SK-N-SH (cell line): ENCODE results near the gene OGDH. TPM values are rescaled to one million over a fixed set of nuclear protein-coding genes. Genes with fewer than 3 reads are reported as not detected.

Source experiments
- CTCF ChIA-PET: fragments of 300-600, 350-600 bp; formaldehyde crosslinking; extraction: SDS; loops from one replicate; lab custom pipeline; 2021; lab: Yijun Ruan, JAX
- POLR2A ChIA-PET: fragments of 350-600 bp; sonication (Branson Sonifier 250); formaldehyde crosslinking; extraction: SDS; loops from one replicate; lab custom pipeline; 2020; ENCODE audit warnings: antibody characterized with exemption, inconsistent platforms; lab: Yijun Ruan, JAX
- DNase-seq: peaks from one replicate; pipeline ENCODE4 v3.0.0; 2012
- H2AFZ ChIP-seq: fragments of 200-600 bp; sonication (generic); 2 replicates; pipeline ENCODE4 v1.8.1; 2016; ENCODE audit warnings: antibody characterized with exemption, mild to moderate bottlenecking, low read depth
- H3F3A ChIP-seq: fragments of 200-600 bp; sonication (generic); replicated peaks from 2 replicates; pipeline ENCODE3; 2016; ENCODE audit warnings: antibody characterized with exemption, mild to moderate bottlenecking; ENCODE audit not compliant: insufficient read depth
- H3K27ac ChIP-seq, 2 experiments: fragments of 200-500 bp in 1 of 2; fragments of 200-600 bp in 1 of 2; sonication (Bioruptor generic) in 1 of 2; sonication (generic), shearing (Covaris generic) in 1 of 2; 2 replicates each; pipeline versions ENCODE4 v1.5.1 to v1.6.1; 2014 to 2016; ENCODE audit warnings: low read depth in 2 of 2, inconsistent platforms in 1 of 2, low read length in 1 of 2, mild to moderate bottlenecking in 1 of 2, mixed read lengths in 1 of 2
- H3K27me3 ChIP-seq: fragments of 200-600 bp; sonication (generic), shearing (Covaris generic); 2 replicates; pipeline ENCODE4 v1.6.1; 2016; ENCODE audit warnings: mixed run types; ENCODE audit not compliant: insufficient read depth
- H3K36me3 ChIP-seq, 2 experiments: fragments of 200-500 bp in 1 of 2; fragments of 200-600 bp in 1 of 2; sonication (Bioruptor generic) in 1 of 2; sonication (generic) in 1 of 2; replicated peaks in 1 of 2; 2 replicates each; pipeline versions ENCODE3 to v1.5.1; 2014 to 2016; ENCODE audit warnings: low read length in 1 of 2, mild to moderate bottlenecking in 1 of 2; ENCODE audit not compliant: insufficient read depth in 2 of 2, control insufficient read depth in 1 of 2
- H3K4me1 ChIP-seq, 2 experiments: fragments of 200-500 bp in 1 of 2; fragments of 200-600 bp in 1 of 2; sonication (Bioruptor generic) in 1 of 2; sonication (generic), shearing (Covaris generic) in 1 of 2; 2 replicates each; pipeline versions ENCODE4 v1.5.1 to v1.6.1; 2014 to 2016; ENCODE audit warnings: low read depth in 1 of 2, low read length in 1 of 2, mixed run types in 1 of 2; ENCODE audit not compliant: insufficient read depth in 2 of 2, control insufficient read depth in 1 of 2
- H3K4me2 ChIP-seq: fragments of 200-600 bp; sonication (generic), shearing (Covaris generic); 2 replicates; pipeline ENCODE4 v1.6.1; 2017; ENCODE audit warnings: mixed run types
- H3K4me3 ChIP-seq, 2 experiments: fragments of 200-500 bp in 1 of 2; fragments of 200-600 bp in 1 of 2; sonication (Bioruptor generic) in 1 of 2; sonication (generic), shearing (Covaris generic) in 1 of 2; 2 replicates each; pipeline versions ENCODE4 v1.5.1 to v1.8.1; 2014 to 2016; ENCODE audit warnings: low read depth in 2 of 2, inconsistent platforms in 1 of 2, low read length in 1 of 2, mild to moderate bottlenecking in 1 of 2, mixed read lengths in 1 of 2, moderate library complexity in 1 of 2
- H3K79me2 ChIP-seq: fragments of 200-600 bp; sonication (generic); 2 replicates; pipeline ENCODE4 v1.8.1; 2017; ENCODE audit warnings: mild to moderate bottlenecking; ENCODE audit not compliant: insufficient read depth
- H3K9ac ChIP-seq: fragments of 200-600 bp; sonication (generic); 2 replicates; pipeline ENCODE4 v1.6.1; 2017; ENCODE audit warnings: mixed run types
- H3K9me2 ChIP-seq: fragments of 200-600 bp; sonication (generic); 2 replicates; pipeline ENCODE4 v1.6.1; 2017; ENCODE audit warnings: mixed run types
- H3K9me3 ChIP-seq: fragments of 200-600 bp; sonication (generic); 2 replicates; pipeline ENCODE4 v1.6.1; 2017; ENCODE audit warnings: mixed run types, mild to moderate bottlenecking, moderate library complexity
- H4K20me1 ChIP-seq: fragments of 200-600 bp; sonication (generic); 2 replicates; pipeline ENCODE4 v1.6.1; 2017; ENCODE audit warnings: mild to moderate bottlenecking, mixed run types; ENCODE audit not compliant: insufficient read depth
- CHD2 ChIP-seq: fragments of 150-350 bp; IDR thresholded peaks from 2 replicates; pipeline ENCODE4 v1.6.1; 2018; ENCODE audit warnings: low read length; ENCODE audit not compliant: partially characterized antibody
- CTCF ChIP-seq: fragments of 200-600 bp; sonication (generic); IDR thresholded peaks from 2 replicates; pipeline ENCODE4 v1.6.1; 2017; ENCODE audit warnings: antibody characterized with exemption, mild to moderate bottlenecking, moderate library complexity
- ELF1 ChIP-seq: IDR thresholded peaks from 2 replicates; pipeline ENCODE4 v1.4.0; 2012
- EP300 ChIP-seq, 2 experiments: IDR thresholded peaks; 2 replicates each; pipeline versions ENCODE4 v1.4.0 to v1.6.1; 2012; ENCODE audit warnings: borderline replicate concordance in 1 of 2, low read depth in 1 of 2, low read length in 1 of 2
- GABPA ChIP-seq: IDR thresholded peaks from 2 replicates; pipeline ENCODE4 v1.4.0; 2012; ENCODE audit warnings: low read depth, mild to moderate bottlenecking
- IRF3 ChIP-seq: fragments of 150-350 bp; IDR thresholded peaks from 2 replicates; pipeline ENCODE4 v1.6.1; 2016; ENCODE audit warnings: mild to moderate bottlenecking, low read depth, low read length
- JUND ChIP-seq: IDR thresholded peaks from 2 replicates; pipeline ENCODE4 v1.4.0; 2012
- MAX ChIP-seq: IDR thresholded peaks from 2 replicates; pipeline ENCODE4 v1.4.0; 2012; ENCODE audit warnings: low read depth
- MEF2A ChIP-seq: IDR thresholded peaks from 2 replicates; pipeline ENCODE4 v1.4.0; 2012; ENCODE audit warnings: low read depth, borderline replicate concordance
- NRF1 ChIP-seq: IDR thresholded peaks from 2 replicates; pipeline ENCODE4 v1.6.1; 2012; ENCODE audit warnings: low read depth, mild to moderate bottlenecking, low read length
- POLR2AphosphoS5 ChIP-seq: IDR thresholded peaks from 2 replicates; pipeline ENCODE4 v1.6.1; 2012; ENCODE audit warnings: low read depth, low read length
- RCOR1 ChIP-seq: fragments of 150-350 bp; IDR thresholded peaks from 2 replicates; pipeline ENCODE4 v1.6.1; 2017; ENCODE audit warnings: antibody characterized with exemption, low read length
- RXRA ChIP-seq: IDR thresholded peaks from 2 replicates; pipeline ENCODE4 v1.4.0; 2012; ENCODE audit warnings: low read depth, mild to moderate bottlenecking, borderline replicate concordance
- SMC3 ChIP-seq: IDR thresholded peaks from 2 replicates; pipeline ENCODE4 v1.6.1; 2012; ENCODE audit warnings: low read depth, low read length, improper control_type of control experiment
- TAF1 ChIP-seq: IDR thresholded peaks from 2 replicates; pipeline ENCODE4 v1.6.1; 2012; ENCODE audit warnings: low read depth, mild to moderate bottlenecking, low read length, moderate library complexity, borderline replicate concordance
- TCF12 ChIP-seq: IDR thresholded peaks from 2 replicates; pipeline ENCODE4 v1.4.0; 2012
- USF2 ChIP-seq: fragments of 150-350 bp; IDR thresholded peaks from 2 replicates; pipeline ENCODE4 v1.6.1; 2017; ENCODE audit warnings: antibody characterized with exemption, low read length, low read depth, borderline replicate concordance
- YY1 ChIP-seq: IDR thresholded peaks from 2 replicates; pipeline ENCODE4 v1.4.0; 2012; ENCODE audit warnings: low read depth, mild to moderate bottlenecking
- WGBS: methylation state at CpG from one replicate; pipeline ENCODE4 v1.1.6; 2017; ENCODE audit warnings: low lambda C conversion rate; 5-methylcytosine and 5-hydroxymethylcytosine counted together
- polyA plus RNA-seq, 3 experiments: library from polyadenylated mRNA; depleted of rRNA; stranded (reverse); fragments of >200 nt; gene quantifications; 2 replicates each; pipeline ENCODE4 v1.2.3, GENCODE V29; 2012

Gene OGDH
- polyA plus RNA-seq, 1 of the 3 experiments (the other 2 are of a cell fraction): 69.4 TPM

- Histone ChIP-seq H3F3A (no peaks in the 10 kb centered on the region), H3K4me1 (peaks cover 5 to 46% of the 10 kb centered on the region in 2 experiments; a peak in 3 of 4 replicates), H3K27me3 (no peaks in the 10 kb centered on the region), H3K9ac (no peak overlapping the region), H4K20me1 (peaks cover 43% of the 10 kb centered on the region), H3K4me2 (peak overlapping the region; percentile 93), H3K79me2 (peaks cover 69% of the 10 kb centered on the region), H3K9me2 (no peaks in the 10 kb centered on the region), H2AFZ (no peak overlapping the region), H3K27ac (no peak overlapping the region), H3K36me3 (peaks cover 3 to 13% of the 10 kb centered on the region in 2 experiments), H3K4me3 (no peak overlapping the region), H3K9me3 (no peaks in the 10 kb centered on the region)
- ChIA-PET CTCF (interaction anchor here (1.1 to 3.0 kb wide), 5 partner anchors 17 to 163 kb away, joined by 3 to 11 read pairs (median 5); partner anchors contain the start of genes H2AZ2 and OGDH), POLR2A (no interaction called here)
- no peak for TF ChIP-seq EP300 (IDR thresholded peaks at IDR 0.05; ENCODE audit: borderline replicate concordance in 1 of 2, low read depth in 1 of 2, low read length in 1 of 2)
- TF ChIP-seq TAF1: no peak
- WGBS: 73% methylated on average over 6 of the region's 6 CpGs
- DNase-seq: no peak
Observed at GRCh38 chr7:44750921-44751571, 144.6 kb downstream of the OGDH start.

- TF ChIP-seq YY1 (no peak), ELF1 (no peak), USF2 (no peak), CTCF (no peak), JUND (no peak), RCOR1 (no peak), RXRA (no peak), MEF2A (no peak), GABPA (no peak), POLR2AphosphoS5 (no peak), MAX (no peak), SMC3 (no peak), CHD2 (no peak), TAF1 (no peak), NRF1 (no peak), TCF12 (no peak), IRF3 (no peak)
- CTCF ChIA-PET: no interaction called here
- H3K79me2 ChIP-seq: peaks cover 69% of the 10 kb centered on the region
- no peak for DNase-seq
- no peak overlapping the region for H3K4me3 ChIP-seq
- peaks cover 43% of the 10 kb centered on the region for H4K20me1 ChIP-seq
- no peaks in the 10 kb centered on the region for H3F3A ChIP-seq
- no peak overlapping the region for H2AFZ ChIP-seq
- peaks cover 14 to 18% of the 10 kb centered on the region in 2 experiments for H3K36me3 ChIP-seq
- H3K9me2 ChIP-seq: no peaks in the 10 kb centered on the region
- H3K9me3 ChIP-seq: no peaks in the 10 kb centered on the region
- POLR2A ChIA-PET: no interaction called here
- no peak overlapping the region for H3K9ac ChIP-seq
- H3K4me1 ChIP-seq: peaks cover 2 to 47% of the 10 kb centered on the region in 2 experiments; a peak in 3 of 4 replicates
- 90% methylated on average over 2 of the region's 2 CpGs for WGBS
- no peak overlapping the region for H3K27ac ChIP-seq
- H3K4me2 ChIP-seq: no peak overlapping the region
- no peaks in the 10 kb centered on the region for H3K27me3 ChIP-seq
Observed at GRCh38 chr7:44752822-44753221, 146.4 kb downstream of the OGDH start.
